ENCODE results near the gene ZNF879.

DNA sequence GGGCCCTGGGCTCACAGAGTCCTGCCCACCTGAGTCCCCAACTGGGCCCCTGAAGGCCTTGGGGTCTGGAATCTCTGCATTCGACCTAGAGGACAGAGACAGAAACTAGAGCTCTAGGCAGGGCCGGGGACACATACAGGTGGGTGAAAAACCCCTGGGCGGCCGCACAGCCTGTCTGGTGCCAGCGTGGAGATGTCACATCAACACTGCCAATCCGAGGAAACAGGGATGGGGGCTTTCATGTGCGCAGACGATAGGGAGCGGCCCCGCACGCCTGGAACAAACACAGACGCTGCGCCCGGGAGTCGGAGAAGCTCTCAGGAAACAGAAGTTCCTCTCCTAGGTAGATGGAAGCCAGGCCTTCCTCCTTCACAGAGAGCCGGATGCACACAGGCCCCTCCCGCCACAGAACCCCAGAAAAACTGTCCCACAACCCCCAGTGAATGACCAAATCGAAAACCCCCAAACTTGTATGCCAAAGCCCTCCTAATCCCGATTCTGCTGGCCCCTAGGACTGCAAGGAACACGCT is 30.3 kb upstream of the ZNF879 start:
- TF ChIP-seq, protein P1, sequence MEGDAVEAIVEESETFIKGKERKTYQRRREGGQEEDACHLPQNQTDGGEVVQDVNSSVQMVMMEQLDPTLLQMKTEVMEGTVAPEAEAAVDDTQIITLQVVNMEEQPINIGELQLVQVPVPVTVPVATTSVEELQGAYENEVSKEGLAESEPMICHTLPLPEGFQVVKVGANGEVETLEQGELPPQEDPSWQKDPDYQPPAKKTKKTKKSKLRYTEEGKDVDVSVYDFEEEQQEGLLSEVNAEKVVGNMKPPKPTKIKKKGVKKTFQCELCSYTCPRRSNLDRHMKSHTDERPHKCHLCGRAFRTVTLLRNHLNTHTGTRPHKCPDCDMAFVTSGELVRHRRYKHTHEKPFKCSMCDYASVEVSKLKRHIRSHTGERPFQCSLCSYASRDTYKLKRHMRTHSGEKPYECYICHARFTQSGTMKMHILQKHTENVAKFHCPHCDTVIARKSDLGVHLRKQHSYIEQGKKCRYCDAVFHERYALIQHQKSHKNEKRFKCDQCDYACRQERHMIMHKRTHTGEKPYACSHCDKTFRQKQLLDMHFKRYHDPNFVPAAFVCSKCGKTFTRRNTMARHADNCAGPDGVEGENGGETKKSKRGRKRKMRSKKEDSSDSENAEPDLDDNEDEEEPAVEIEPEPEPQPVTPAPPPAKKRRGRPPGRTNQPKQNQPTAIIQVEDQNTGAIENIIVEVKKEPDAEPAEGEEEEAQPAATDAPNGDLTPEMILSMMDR (IDR thresholded peaks at IDR 0.05; ENCODE audit: borderline replicate concordance, extremely low read depth, low read length, poor library complexity, severe bottlenecking): no peak
- no peak for TF ChIP-seq EZH2 (IDR thresholded peaks at IDR 0.05; ENCODE audit: borderline replicate concordance, low read depth, low read length, severe bottlenecking)
